HG03469 (cell line): Measurements from ENCODE around the gene MUL1.

Experiments
- ATAC-seq: cut with Tn5 transposase; IDR thresholded peaks from one replicate; pipeline ENCODE4 v1.9.1; 2021; ENCODE audit warnings: mild to moderate bottlenecking, moderate library complexity, moderate number of reproducible peaks; ENCODE audit not compliant: unreplicated experiment

Gene MUL1

GRCh38 chr1:20486457-20487235 is 21.3 kb downstream of the MUL1 start:
- ATAC-seq, result no peak

- ATAC-seq, result no peak
Observed at GRCh38 chr1:20485527-20486456, 22.2 kb downstream of the MUL1 start, which contains the start of gene CAMK2N1. TSS of gene CAMK2N1 (minus strand) at chr1:20486210. CDS start at chr1:20485379, 831 bp downstream.

GRCh38 chr1:20484519-20485462 is 23.2 kb downstream of the MUL1 start:
- ATAC-seq, result no peak

- ATAC-seq, result no peak
Observed at GRCh38 chr1:20483833-20484518, 24.0 kb downstream of the MUL1 start.

GRCh38 chr1:20483098-20483832 is 24.7 kb downstream of the MUL1 start:
- ATAC-seq, result no peak

- no peak for ATAC-seq
Observed at GRCh38 chr1:20481643-20482498, 26.1 kb downstream of the MUL1 start.

- no peak for ATAC-seq
Observed at GRCh38 chr1:20480951-20481617, 26.9 kb downstream of the MUL1 start.

- ATAC-seq, result no peak
Observed at GRCh38 chr1:20480243-20480944, 27.6 kb downstream of the MUL1 start.

- ATAC-seq, result no peak
Observed at GRCh38 chr1:20479840-20480239, 28.1 kb downstream of the MUL1 start.

GRCh38 chr1:20478057-20478635 is 29.8 kb downstream of the MUL1 start:
- ATAC-seq, result no peak

- ATAC-seq, result no peak
Observed at GRCh38 chr1:20477348-20478056, 30.4 kb downstream of the MUL1 start.

- ATAC-seq, result no peak
Observed at GRCh38 chr1:20476265-20477038, 31.5 kb downstream of the MUL1 start.

- ATAC-seq, result no peak
Observed at GRCh38 chr1:20474996-20475395, 33.0 kb downstream of the MUL1 start.

- no peak for ATAC-seq
Observed at GRCh38 chr1:20474333-20474975, 33.5 kb downstream of the MUL1 start.

- ATAC-seq, result no peak
Observed at GRCh38 chr1:20473894-20474293, 34.1 kb downstream of the MUL1 start.
